Heart right ventricle (tissue), 16 donors: ENCODE results near the gene RBMS2. TPM values are rescaled to one million over a fixed set of nuclear protein-coding genes. Genes with fewer than 3 reads are reported as not detected.
A peak's percentile ranks its signal among the peaks of the same experiment; 100 is the strongest.

ENCODE experiments used
- ATAC-seq, 8 donors: fragments of 200-7000 bp; cut with Tn5 transposase; one replicate each; pipeline ENCODE4 v1.9.1; 2020; ENCODE audit warnings: mild to moderate bottlenecking in 8 of 8, moderate library complexity in 8 of 8, moderate number of reproducible peaks in 1 of 8
- DNase-seq, 2 donors: peaks; one replicate each; pipeline ENCODE4 v3.0.0-alpha.2; 2020
- H3K27ac ChIP-seq, 10 donors: fragments of 200-600 bp; sonication (generic) in 2 of 10; one replicate each; pipeline versions ENCODE4 v1.5.0 to v1.8.0; 2020 to 2022; ENCODE audit warnings: mild to moderate bottlenecking in 3 of 10
- H3K27me3 ChIP-seq, 7 donors: fragments of 200-600 bp; one replicate each; pipeline ENCODE4 v1.8.0; 2021 to 2022; ENCODE audit warnings: mild to moderate bottlenecking in 2 of 7
- H3K36me3 ChIP-seq, 9 donors: fragments of 200-600 bp; sonication (generic) in 1 of 9; one replicate each; pipeline versions ENCODE4 v1.5.0 to v1.8.0; 2020 to 2022; ENCODE audit warnings: mild to moderate bottlenecking in 2 of 9
- H3K4me1 ChIP-seq, 9 donors: fragments of 200-600 bp; sonication (generic) in 1 of 9; one replicate each; pipeline versions ENCODE4 v1.5.0 to v1.8.0; 2020 to 2022; ENCODE audit warnings: mild to moderate bottlenecking in 4 of 9
- H3K4me3 ChIP-seq, 10 donors: fragments of 200-600 bp; sonication (generic) in 2 of 10; one replicate each; pipeline versions ENCODE4 v1.5.0 to v1.8.0; 2020 to 2022; ENCODE audit warnings: mild to moderate bottlenecking in 7 of 10, moderate library complexity in 2 of 10
- H3K9me3 ChIP-seq, 11 donors: fragments of 200-600 bp in 10 of 11; sonication (generic) in 2 of 11; one replicate each; pipeline versions ENCODE4 v1.5.0 to v1.8.0; 2013 to 2022; ENCODE audit warnings: mild to moderate bottlenecking in 2 of 11, control low read depth in 1 of 11, moderate library complexity in 1 of 11
- CTCF ChIP-seq, 9 donors: fragments of 200-600 bp; sonication (generic) in 2 of 9; IDR thresholded peaks; one replicate each; pipeline versions ENCODE4 v1.5.0 to v1.8.0; 2021 to 2022; ENCODE audit warnings: antibody characterized with exemption in 9 of 9, mild to moderate bottlenecking in 5 of 9, moderate library complexity in 1 of 9
- WGBS, 2 donors: extraction: QIAGEN DNeasy Blood & Tissue Kit; methylation state at CpG; one replicate each; pipeline ENCODE4 v1.1.7; 2013; ENCODE audit warnings: inconsistent platforms in 1 of 2; 5-methylcytosine and 5-hydroxymethylcytosine counted together
- intact Hi-C, 10 donors: fragments of 100-400 bp; cut with DNase I; formaldehyde crosslinking; loops; one replicate each; pipeline versions ENCODE4 v1.11.1 to v1.14.2; 2022
- polyA plus RNA-seq, 2 donors: library from polyadenylated mRNA; stranded (reverse); fragments of 200-250 nt; gene quantifications; one replicate each; pipeline ENCODE4 v1.2.3, GENCODE V29; 2013
- total RNA-seq, 10 donors: library from RNA; stranded (reverse); fragmentation: NEBNext Ultra II Directional in 3 of 10; extraction: Animal tissue kit (Norgen Biotek cat#: 25700) in 3 of 10; gene quantifications; one replicate each; pipeline versions ENCODE4 v1.2.1 to v1.2.4, GENCODE V29; 2021 to 2023
- donor health status: Arrhythmogenic right ventricular cardiomyopathy.
- donor health status: ischemic (EF 13 %, LVEDD 7.1; RV severe dilation, severe dysfunction).
- donor health status: healthy with polysubstance abuse.
- donor health status: DM: no; HTN: yes; CAD: no.
- donor health status: DM: no; HTN: no; CAD: no.
- donor health status: ischemic (EF 25% LVEDD 6.9; RV normal size, moderate dysfunction).
- donor health status: ischemic (EF 25% LVEDD 5.7; RV mildly dilated, moderate dysfunction).
- donor health status: healthy.
- donor health status: DM: yes; HTN: yes; CAD: no.
- donor health status: Ischemic cardiomyopathy.
- donor health status: ischemic (EF 35%, LVEDD 5.7; RV mildly dilated, moderate dysfunction).
- donor health status: nonischemic (EF 11% LVEDD 7.7; RV severe dilation, severe dysfunction).
- donor health status: DM: yes; HTN: yes; CAD: no.
- donor health status: PGD.
- donor health status: ischemic (EF 29% LVEDD 5.4; RV normal size, mild dysfunction).
- donor health status: nonischemic (EF 23%, LVEDD 6.1; RV moderate dilation, normal function).

RBMS2 gene
- total and polyA plus RNA-seq, 12 donors: 6.4 to 39.6 (median 31.2) TPM

- 0 to 1% methylated on average over 29 of the region's 29 CpGs for WGBS, 2 donors
Measured at GRCh38 chr12:56645201-56645716, 123.6 kb downstream of the RBMS2 start.

More at GRCh38 chr12:56645201-56645716, 123.6 kb downstream of the RBMS2 start:
- no peak for TF ChIP-seq CTCF (IDR thresholded peaks at IDR 0.05)
- peak in 1 of 2 donors; percentile 36 for DNase-seq
- Histone ChIP-seq H3K36me3 (peaks cover 0 to 46% (median 43%) of the 10 kb centered on the region in 9 donors), H3K27me3 (no peaks in the 10 kb centered on the region), H3K4me1 (peaks cover 0 to 56% (median 46%) of the 10 kb centered on the region in 9 donors), H3K4me3 (peak overlapping the region; percentile 72 to 96 (median 87)), H3K27ac (peak overlapping the region; percentile 78 to 98 (median 95)), H3K9me3 (no peaks in the 10 kb centered on the region)
- peak in 7 of 8 donors; percentile 3 to 46 (median 38) for ATAC-seq
- intact Hi-C loops: loop anchor here in 7 of 10 donors (1.0 to 10.0 kb wide), 5 partner anchors 42 to 80 kb away; partner anchors contain the start of genes PTGES3 (in 6 of the 7) and NACA (in 2 of the 7)

Other genes with a start within 250 kb of the RBMS2 start
- gene CS, start 221.5 kb upstream of the RBMS2 start, total RNA-seq: 100 to 1,000 TPM; 601 to 991 (median 877) TPM
- 100 to 1,000 TPM; 154 to 192 TPM for gene CS, start 221.5 kb upstream of the RBMS2 start, polyA plus RNA-seq
- gene CNPY2, start 205.8 kb upstream of the RBMS2 start, total RNA-seq: 10 to 100 TPM; 22.3 to 51.0 (median 38.7) TPM
- gene CNPY2, start 205.8 kb upstream of the RBMS2 start, polyA plus RNA-seq: 10 to 100 TPM; 76.2 to 88.2 TPM
- 10 to 100 TPM; 23.6 to 64.4 (median 38.1) TPM for gene PAN2, start 187.8 kb upstream of the RBMS2 start, total RNA-seq
- gene PAN2, start 187.8 kb upstream of the RBMS2 start, polyA plus RNA-seq: 10 to 100 TPM; 20.6 to 85.3 TPM
- under 1 TPM in 5 of 10 donors, not detected in 5; 0.23 to 0.57 (median 0.44) TPM for gene IL23A, start 182.9 kb upstream of the RBMS2 start, total RNA-seq
- gene IL23A, start 182.9 kb upstream of the RBMS2 start, polyA plus RNA-seq: under 1 TPM in 1 of 2 donors, not detected in 1; 0.20 TPM
- 100 to 1,000 TPM in 1 of 10 donors, 10 to 100 TPM in 9; 30.8 to 107 (median 38.7) TPM for gene STAT2, start 161.7 kb upstream of the RBMS2 start, total RNA-seq
- 10 to 100 TPM; 16.9 to 52.6 TPM for gene STAT2, start 161.7 kb upstream of the RBMS2 start, polyA plus RNA-seq
- not detected for gene APOF, start 159.0 kb upstream of the RBMS2 start, total RNA-seq
- gene APOF, start 159.0 kb upstream of the RBMS2 start, polyA plus RNA-seq: not detected
- gene TIMELESS, start 72.4 kb upstream of the RBMS2 start, total RNA-seq: 1 to 10 TPM; 1.0 to 5.2 (median 2.0) TPM
- gene TIMELESS, start 72.4 kb upstream of the RBMS2 start, polyA plus RNA-seq: 1 to 10 TPM; 2.3 to 2.7 TPM
- under 1 TPM in 2 of 10 donors, not detected in 8; 0.09 to 0.30 TPM for gene MIP, start 67.2 kb upstream of the RBMS2 start, total RNA-seq
- gene MIP, start 67.2 kb upstream of the RBMS2 start, polyA plus RNA-seq: not detected
- 1 to 10 TPM; 3.0 to 5.0 (median 4.4) TPM for gene SPRYD4, start 53.2 kb upstream of the RBMS2 start, total RNA-seq
- 1 to 10 TPM; 1.9 to 2.3 TPM for gene SPRYD4, start 53.2 kb upstream of the RBMS2 start, polyA plus RNA-seq
- 1 to 10 TPM in 2 of 10 donors, under 1 TPM in 8; 0.19 to 1.4 (median 0.52) TPM for gene GLS2, start 33.7 kb upstream of the RBMS2 start, total RNA-seq
- gene GLS2, start 33.7 kb upstream of the RBMS2 start, polyA plus RNA-seq: under 1 TPM; 0.22 to 0.59 TPM
- 10 to 100 TPM; 28.7 to 58.7 (median 42.6) TPM for gene BAZ2A, start 108.5 kb downstream of the RBMS2 start, total RNA-seq
- gene BAZ2A, start 108.5 kb downstream of the RBMS2 start, polyA plus RNA-seq: 10 to 100 TPM in 1 of 2 donors, 1 to 10 TPM in 1; 8.8 to 52.4 TPM
- gene ATP5F1B, start 124.2 kb downstream of the RBMS2 start, total RNA-seq: 1,000 to 10,000 TPM; 2,092 to 3,612 (median 3,330) TPM
- gene ATP5F1B, start 124.2 kb downstream of the RBMS2 start, polyA plus RNA-seq: 1,000 to 10,000 TPM; 1,003 to 1,981 TPM
- 100 to 1,000 TPM in 9 of 10 donors, 10 to 100 TPM in 1; 100.0 to 139 (median 110) TPM for gene PTGES3, start 166.5 kb downstream of the RBMS2 start, total RNA-seq
- 10 to 100 TPM; 43.7 to 92.3 TPM for gene PTGES3, start 166.5 kb downstream of the RBMS2 start, polyA plus RNA-seq
- 100 to 1,000 TPM; 476 to 727 (median 613) TPM for gene NACA, start 203.5 kb downstream of the RBMS2 start, total RNA-seq
- gene NACA, start 203.5 kb downstream of the RBMS2 start, polyA plus RNA-seq: 1,000 to 10,000 TPM; 1,105 to 1,249 TPM
- gene PRIM1, start 230.5 kb downstream of the RBMS2 start, total RNA-seq: 1 to 10 TPM; 1.8 to 4.7 (median 3.2) TPM
- 1 to 10 TPM; 1.9 to 3.0 TPM for gene PRIM1, start 230.5 kb downstream of the RBMS2 start, polyA plus RNA-seq
- gene HSD17B6, start 241.5 kb downstream of the RBMS2 start, total RNA-seq: under 1 TPM in 2 of 10 donors, not detected in 8; 0.15 to 0.42 TPM
- gene HSD17B6, start 241.5 kb downstream of the RBMS2 start, polyA plus RNA-seq: under 1 TPM in 1 of 2 donors, not detected in 1; 0.13 TPM